Pons (tissue), 1 donor: ENCODE measurements around the gene GPR157.
A peak's percentile ranks its signal among the peaks of the same experiment; 100 is the strongest.
"Not testable (repeated sequence)": the region's sequence is repeated elsewhere in the genome, so short reads cannot be mapped to it uniquely, and the experiment has no call there.

Experiments used
- DNase-seq: peaks from one replicate; pipeline ENCODE4 v3.0.0-alpha.2; 2016; ENCODE audit warnings: low spot score

Gene GPR157

GRCh38 chr1:9115351-9116205 is 13.3 kb downstream of the GPR157 start:
- no peak for DNase-seq

- DNase-seq: no peak
These were observed 15.7 kb downstream of the GPR157 start for GRCh38 chr1:9112961-9113880.

GRCh38 chr1:9111957-9112356 is 16.9 kb downstream of the GPR157 start:
- no peak for DNase-seq

GRCh38 chr1:9111357-9111691 is 17.6 kb downstream of the GPR157 start:
- DNase-seq: no peak

GRCh38 chr1:9110669-9111356 is 18.1 kb downstream of the GPR157 start:
- peak; percentile 77 for DNase-seq

GRCh38 chr1:9108056-9108665 is 20.7 kb downstream of the GPR157 start:
- DNase-seq: no peak

GRCh38 chr1:9107136-9107535 is 21.8 kb downstream of the GPR157 start:
- DNase-seq: no peak

- DNase-seq: no peak
These were observed 22.6 kb downstream of the GPR157 start for GRCh38 chr1:9106286-9106685.

- DNase-seq: no peak
These were observed 23.5 kb downstream of the GPR157 start for GRCh38 chr1:9105336-9105867.

GRCh38 chr1:9101510-9102146 is 27.3 kb downstream of the GPR157 start:
- peak; percentile 39 for DNase-seq

GRCh38 chr1:9100471-9101043 is 28.3 kb downstream of the GPR157 start:
- DNase-seq: no peak

- DNase-seq: no peak
These were observed 29.3 kb downstream of the GPR157 start for GRCh38 chr1:9099555-9099954.

- no peak for DNase-seq
These were observed 30.8 kb downstream of the GPR157 start for GRCh38 chr1:9097947-9098705.

GRCh38 chr1:9095818-9096217 is 33.1 kb downstream of the GPR157 start:
- DNase-seq: no peak

- DNase-seq: not testable (repeated sequence)
These were observed 34.8 kb downstream of the GPR157 start for GRCh38 chr1:9093996-9094595.

GRCh38 chr1:9093581-9093980 is 35.3 kb downstream of the GPR157 start:
- DNase-seq: no peak

- no peak for DNase-seq
These were observed 35.8 kb downstream of the GPR157 start for GRCh38 chr1:9093091-9093490.

- DNase-seq: no peak
These were observed 40.1 kb downstream of the GPR157 start for GRCh38 chr1:9088807-9089206.

GRCh38 chr1:9087411-9088125 is 41.3 kb downstream of the GPR157 start:
- DNase-seq: no peak
